ENCODE data around the gene EPC1. TPM values are rescaled to one million over a fixed set of nuclear protein-coding genes. Genes with fewer than 3 reads are reported as not detected.

EPC1 gene
- total RNA-seq, 1 donor from 2014 or later, result 42.4 TPM

DNA sequence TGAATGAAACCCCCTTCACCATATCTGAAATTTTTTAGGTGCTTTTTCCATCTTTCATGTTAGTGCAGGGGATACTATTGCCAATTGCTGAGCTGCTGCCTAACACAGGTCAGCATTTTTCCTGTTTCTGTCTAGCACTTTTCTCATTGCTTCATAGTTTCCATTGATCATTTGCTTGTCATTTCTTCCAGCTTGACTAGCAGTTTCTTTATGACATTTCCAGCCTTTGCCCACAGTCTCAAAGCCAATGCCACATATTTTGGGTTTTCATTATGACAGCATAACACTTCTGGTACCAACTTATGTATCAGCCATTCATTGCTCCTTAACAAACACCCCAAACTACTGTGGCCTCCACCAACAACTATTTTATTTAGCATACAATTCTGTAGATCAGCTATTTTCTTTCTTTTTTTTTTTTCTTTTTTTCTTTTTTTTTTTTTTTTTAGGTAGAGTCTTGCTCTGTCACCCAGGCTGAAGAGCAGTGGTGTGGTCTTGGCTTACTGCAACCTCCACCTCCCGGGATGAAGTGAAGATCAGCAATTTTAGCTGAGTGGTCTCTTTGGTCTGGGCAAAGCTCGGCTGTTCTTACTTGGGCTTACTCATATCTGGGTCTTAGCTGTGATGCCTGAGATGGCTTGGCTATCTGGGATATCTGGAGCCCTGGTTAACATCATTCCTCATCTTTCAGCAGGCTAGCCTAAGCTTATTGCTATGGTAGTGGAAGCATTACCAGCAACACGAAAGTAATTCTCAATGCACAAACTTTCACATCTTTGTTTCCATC, 102.3 kb downstream of the EPC1 start:
- Mint-ChIP-seq H3K9me3 (no peaks in the 10 kb centered on the region), H3K4me1 (ENCODE audit: unreplicated experiment) (no peaks in the 10 kb centered on the region), H3K4me3 (no peak overlapping the region), H3K36me3 (no peaks in the 10 kb centered on the region), H3K27me3 (no peaks in the 10 kb centered on the region), H3K27ac (no peak overlapping the region)
- DNase-seq (ENCODE audit: extremely low spot score, unreplicated experiment), result no peak
- no peak for TF ChIP-seq CTCF (conservative IDR thresholded peaks at IDR 0.05)

GRCh38 chr10:32244011-32244410, 102.9 kb downstream of the EPC1 start:
- Mint-ChIP-seq H3K27ac (no peak overlapping the region), H3K36me3 (no peaks in the 10 kb centered on the region), H3K4me3 (no peak overlapping the region), H3K9me3 (no peaks in the 10 kb centered on the region), H3K4me1 (ENCODE audit: unreplicated experiment) (no peaks in the 10 kb centered on the region), H3K27me3 (no peaks in the 10 kb centered on the region)
- DNase-seq (ENCODE audit: extremely low spot score, unreplicated experiment), result no peak
- TF ChIP-seq CTCF (conservative IDR thresholded peaks at IDR 0.05), result no peak

GRCh38 chr10:32241946-32242345, 105.0 kb downstream of the EPC1 start:
- no peaks in the 10 kb centered on the region for H3K4me1 Mint-ChIP-seq (ENCODE audit: unreplicated experiment)
- H3K4me3 Mint-ChIP-seq, result no peak overlapping the region
- H3K27ac Mint-ChIP-seq, result no peak overlapping the region
- H3K27me3 Mint-ChIP-seq, result no peaks in the 10 kb centered on the region
- H3K9me3 Mint-ChIP-seq, result no peaks in the 10 kb centered on the region
- no peak for TF ChIP-seq CTCF (conservative IDR thresholded peaks at IDR 0.05)
- DNase-seq (ENCODE audit: extremely low spot score, unreplicated experiment), result no peak
- no peaks in the 10 kb centered on the region for H3K36me3 Mint-ChIP-seq

DNA sequence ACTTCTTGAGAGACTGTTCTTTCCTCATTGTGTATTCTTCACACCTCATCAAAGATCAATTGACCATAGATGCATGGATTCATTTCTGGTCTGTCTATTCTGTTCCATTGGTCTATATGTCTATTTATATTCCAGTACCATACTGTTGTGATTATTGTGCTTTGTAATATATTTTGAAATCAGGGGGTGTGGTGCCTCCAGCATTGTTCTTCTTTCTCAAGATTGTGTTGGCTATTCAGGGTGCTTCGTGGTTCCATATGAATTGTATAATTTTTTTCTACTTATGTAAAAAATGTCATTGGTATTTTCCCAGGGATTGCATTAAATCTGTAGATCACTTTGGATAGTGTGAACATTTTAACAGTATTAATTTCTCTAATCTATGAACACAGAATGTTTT, 106.5 kb downstream of the EPC1 start:
- Mint-ChIP-seq H3K36me3 (no peaks in the 10 kb centered on the region), H3K9me3 (no peaks in the 10 kb centered on the region), H3K4me1 (ENCODE audit: unreplicated experiment) (no peaks in the 10 kb centered on the region), H3K27me3 (no peaks in the 10 kb centered on the region), H3K4me3 (no peak overlapping the region), H3K27ac (no peak overlapping the region)
- DNase-seq (ENCODE audit: extremely low spot score, unreplicated experiment), result no peak
- TF ChIP-seq CTCF (conservative IDR thresholded peaks at IDR 0.05), result no peak

GRCh38 chr10:32239769-32240168, 107.2 kb downstream of the EPC1 start:
- DNase-seq (ENCODE audit: extremely low spot score, unreplicated experiment), result no peak
- Mint-ChIP-seq H3K9me3 (no peaks in the 10 kb centered on the region), H3K27ac (no peak overlapping the region)

More at GRCh38 chr10:32239769-32240168, 107.2 kb downstream of the EPC1 start:
- Mint-ChIP-seq H3K4me3 (no peak overlapping the region), H3K27me3 (no peaks in the 10 kb centered on the region), H3K4me1 (ENCODE audit: unreplicated experiment) (no peaks in the 10 kb centered on the region), H3K36me3 (no peaks in the 10 kb centered on the region)
- no peak for TF ChIP-seq CTCF (conservative IDR thresholded peaks at IDR 0.05)
